Activated CD8-positive, alpha-beta memory T cell treated with anti-CD3 and anti-CD28 coated beads for 36 hours (primary cell): ENCODE results near the gene BUD13. TPM values are rescaled to one million over a fixed set of nuclear protein-coding genes. Genes with fewer than 3 reads are reported as not detected.

ENCODE experiments used
- CTCF ChIA-PET: fragments of 350-600 bp; sonication (Branson Sonifier 250); formaldehyde crosslinking; loops from one replicate; lab custom pipeline; 2021; ENCODE audit warnings: antibody characterized with exemption; lab: Charles Lee
- POLR2A ChIA-PET: fragments of 350-600 bp; sonication (Branson Sonifier 250); formaldehyde crosslinking; loops from one replicate; lab custom pipeline; 2021; ENCODE audit warnings: antibody characterized with exemption; lab: Charles Lee
- total RNA-seq, 2 experiments: library from RNA; stranded (reverse); gene quantifications; one replicate each; pipeline ENCODE4 v1.2.3, GENCODE V29; 2021

The BUD13 gene
- total RNA-seq, 2 experiments from 2014 or later: 32.1 to 33.6 TPM

GRCh38 chr11:116731821-116732220 lies 41.0 kb downstream of the BUD13 start:
- CTCF ChIA-PET: interaction anchor here (1.2 to 1.6 kb wide), 2 partner anchors 104 to 374 kb away, joined by 5 to 11 read pairs; no protein-coding TSS in a partner anchor
- POLR2A ChIA-PET: no interaction called here

GRCh38 chr11:116731097-116731761 lies 41.6 kb downstream of the BUD13 start:
- ChIA-PET CTCF (interaction anchor here (0.7 to 1.2 kb wide), 2 partner anchors 13 to 36 kb away, joined by 3 read pairs; no protein-coding TSS in a partner anchor), POLR2A (no interaction called here)

GRCh38 chr11:116730601-116731000 lies 42.2 kb downstream of the BUD13 start:
- POLR2A ChIA-PET: no interaction called here
- CTCF ChIA-PET: interaction anchor here (0.7 to 1.2 kb wide), 2 partner anchors 13 to 36 kb away, joined by 3 read pairs; no protein-coding TSS in a partner anchor

GRCh38 chr11:116730241-116730561 lies 42.6 kb downstream of the BUD13 start:
- ChIA-PET POLR2A (no interaction called here), CTCF (interaction anchor here (1.2 kb wide), 1 partner anchor 35 kb away, joined by 3 read pairs; no protein-coding TSS in a partner anchor)

GRCh38 chr11:116729501-116730240 lies 43.1 kb downstream of the BUD13 start:
- CTCF ChIA-PET: interaction anchor here (1.2 kb wide), 1 partner anchor 35 kb away, joined by 3 read pairs; no protein-coding TSS in a partner anchor

GRCh38 chr11:116727990-116728389 lies 44.8 kb downstream of the BUD13 start:
- CTCF ChIA-PET: no interaction called here

More at GRCh38 chr11:116729501-116730240, 43.1 kb downstream of the BUD13 start:
- POLR2A ChIA-PET: no interaction called here

GRCh38 chr11:116725434-116726221 lies 47.2 kb downstream of the BUD13 start:
- ChIA-PET POLR2A (no interaction called here), CTCF (no interaction called here)

More at GRCh38 chr11:116727990-116728389, 44.8 kb downstream of the BUD13 start:
- POLR2A ChIA-PET: no interaction called here

GRCh38 chr11:116724813-116725212 lies 48.0 kb downstream of the BUD13 start:
- CTCF ChIA-PET: no interaction called here
- POLR2A ChIA-PET: no interaction called here

GRCh38 chr11:116723511-116723910 lies 49.3 kb downstream of the BUD13 start:
- ChIA-PET POLR2A (no interaction called here), CTCF (no interaction called here)

- CTCF ChIA-PET: interaction anchor here (0.9 kb wide), 1 partner anchor 11 kb away, joined by 3 read pairs; no protein-coding TSS in a partner anchor
- POLR2A ChIA-PET: no interaction called here
Measured at GRCh38 chr11:116721988-116722387, 50.8 kb downstream of the BUD13 start.

GRCh38 chr11:116720895-116721294 lies 51.9 kb downstream of the BUD13 start:
- ChIA-PET CTCF (no interaction called here), POLR2A (no interaction called here)

- ChIA-PET CTCF (no interaction called here), POLR2A (no interaction called here)
Measured at GRCh38 chr11:116718955-116719501, 53.8 kb downstream of the BUD13 start.

- ChIA-PET POLR2A (no interaction called here), CTCF (no interaction called here)
Measured at GRCh38 chr11:116716621-116717020, 56.2 kb downstream of the BUD13 start.

- ChIA-PET POLR2A (no interaction called here), CTCF (no interaction called here)
Measured at GRCh38 chr11:116715383-116715782, 57.4 kb downstream of the BUD13 start.

- POLR2A ChIA-PET: no interaction called here
Measured at GRCh38 chr11:116714902-116715301, 57.9 kb downstream of the BUD13 start.

GRCh38 chr11:116712428-116712827 lies 60.4 kb downstream of the BUD13 start:
- ChIA-PET POLR2A (no interaction called here), CTCF (no interaction called here)

More at GRCh38 chr11:116714902-116715301, 57.9 kb downstream of the BUD13 start:
- CTCF ChIA-PET: interaction anchor here (0.9 kb wide), 1 partner anchor 23 kb away, joined by 4 read pairs; no protein-coding TSS in a partner anchor

GRCh38 chr11:116710762-116711161 lies 62.0 kb downstream of the BUD13 start:
- ChIA-PET POLR2A (no interaction called here), CTCF (no interaction called here)

GRCh38 chr11:116710001-116710674 lies 62.6 kb downstream of the BUD13 start:
- POLR2A ChIA-PET: no interaction called here
- CTCF ChIA-PET: no interaction called here

GRCh38 chr11:116707746-116708145 lies 65.0 kb downstream of the BUD13 start:
- CTCF ChIA-PET: no interaction called here

More at GRCh38 chr11:116707746-116708145, 65.0 kb downstream of the BUD13 start:
- POLR2A ChIA-PET: no interaction called here
